ENCODE results near the gene OR10A4. TPM values are rescaled to one million over a fixed set of nuclear protein-coding genes. Genes with fewer than 3 reads are reported as not detected.

OR10A4 gene
- not detected for total RNA-seq

GRCh38 chr11:6876325-6876724 is at the start of gene OR10A4:
TSS of gene OR10A4 (plus strand) at chr11:6876625. CDS start at chr11:6876648, 23 bp downstream.
- no peaks in the 10 kb centered on the region for H3K9me3 ChIP-seq
- TF ChIP-seq CTCF (IDR thresholded peaks at IDR 0.05) (no peak), POLR2A (IDR thresholded peaks at IDR 0.05) (no peak)
- DNase-seq (no peak), ATAC-seq (no peak)
- intact Hi-C loops (cut with DNase I) = no loop called here
- no peaks in the 10 kb centered on the region for H3K4me1 ChIP-seq
- H3K27ac ChIP-seq = no peak within 1 kb of the TSS
- 76 to 91% methylated on average over 1 of the region's 1 CpG for WGBS, 2 donors
- no peaks in the 10 kb centered on the region for H3K27me3 ChIP-seq
- no peak within 1 kb of the TSS for H3K4me3 ChIP-seq
- H3K36me3 ChIP-seq (replicated peaks in 1 of 2; ENCODE audit: insufficient read depth in 1 of 2, low read depth in 2 of 2) = no peaks in the 10 kb centered on the region

- H3K9me3 ChIP-seq = no peaks in the 10 kb centered on the region
- intact Hi-C loops (cut with DNase I) = no loop called here
- no peak overlapping the region for H3K27ac ChIP-seq
- no peak overlapping the region for H3K4me3 ChIP-seq
- no peak for ATAC-seq
- no peak for DNase-seq
- TF ChIP-seq POLR2A (IDR thresholded peaks at IDR 0.05) (no peak), CTCF (IDR thresholded peaks at IDR 0.05) (no peak)
- no peaks in the 10 kb centered on the region for H3K36me3 ChIP-seq (replicated peaks in 1 of 2; ENCODE audit: insufficient read depth in 1 of 2, low read depth in 2 of 2)
- no peaks in the 10 kb centered on the region for H3K4me1 ChIP-seq
- WGBS, 2 donors = 84 to 93% methylated on average over 1 of the region's 1 CpG
- no peaks in the 10 kb centered on the region for H3K27me3 ChIP-seq
Observed at GRCh38 chr11:6828103-6828502, 48.3 kb upstream of the OR10A4 start.

GRCh38 chr11:6833356-6833755 is 43.1 kb upstream of the OR10A4 start:
- no peak for ATAC-seq
- no peaks in the 10 kb centered on the region for H3K27me3 ChIP-seq

GRCh38 chr11:6834021-6834420 is 42.4 kb upstream of the OR10A4 start:
- H3K9me3 ChIP-seq = no peaks in the 10 kb centered on the region
- TF ChIP-seq CTCF (IDR thresholded peaks at IDR 0.05) (no peak), POLR2A (IDR thresholded peaks at IDR 0.05) (no peak)
- H3K27me3 ChIP-seq = no peaks in the 10 kb centered on the region
- intact Hi-C loops (cut with DNase I) = no loop called here
- no peaks in the 10 kb centered on the region for H3K4me1 ChIP-seq
- no peak for ATAC-seq
- no peak overlapping the region for H3K4me3 ChIP-seq
- no peak overlapping the region for H3K27ac ChIP-seq
- 67 to 90% methylated on average over 1 of the region's 1 CpG for WGBS, 2 donors
- no peaks in the 10 kb centered on the region for H3K36me3 ChIP-seq (replicated peaks in 1 of 2; ENCODE audit: insufficient read depth in 1 of 2, low read depth in 2 of 2)
- DNase-seq = no peak

More at GRCh38 chr11:6833356-6833755, 43.1 kb upstream of the OR10A4 start:
- H3K27ac ChIP-seq = no peak overlapping the region
- no peaks in the 10 kb centered on the region for H3K9me3 ChIP-seq
- no peaks in the 10 kb centered on the region for H3K4me1 ChIP-seq
- H3K36me3 ChIP-seq (replicated peaks in 1 of 2; ENCODE audit: insufficient read depth in 1 of 2, low read depth in 2 of 2) = no peaks in the 10 kb centered on the region
- WGBS, 2 donors = 76 to 78% methylated on average over 6 of the region's 6 CpGs
- H3K4me3 ChIP-seq = no peak overlapping the region
- DNase-seq = no peak
- TF ChIP-seq CTCF (IDR thresholded peaks at IDR 0.05) = no peak
- TF ChIP-seq POLR2A (IDR thresholded peaks at IDR 0.05) = no peak
- intact Hi-C loops (cut with DNase I) = no loop called here

- DNase-seq (no peak), ATAC-seq (no peak)
- H3K27me3 ChIP-seq = no peaks in the 10 kb centered on the region
- H3K4me1 ChIP-seq = no peaks in the 10 kb centered on the region
- no peaks in the 10 kb centered on the region for H3K36me3 ChIP-seq (replicated peaks in 1 of 2; ENCODE audit: insufficient read depth in 1 of 2, low read depth in 2 of 2)
- intact Hi-C loops (cut with DNase I) = no loop called here
- no peak overlapping the region for H3K27ac ChIP-seq
- TF ChIP-seq CTCF (IDR thresholded peaks at IDR 0.05) = no peak
- no peak for TF ChIP-seq POLR2A (IDR thresholded peaks at IDR 0.05)
- no peak overlapping the region for H3K4me3 ChIP-seq
- no peaks in the 10 kb centered on the region for H3K9me3 ChIP-seq
Observed at GRCh38 chr11:6841694-6842093, 34.7 kb upstream of the OR10A4 start.
